GM12878 (cell line): ENCODE measurements around the gene OTUD5. TPM values are rescaled to one million over a fixed set of nuclear protein-coding genes. Genes with fewer than 3 reads are reported as not detected.

ENCODE experiments used
- ATF3 ChIP-seq: IDR thresholded peaks from 2 replicates; pipeline ENCODE4 v1.6.1; 2011; ENCODE audit warnings: low read depth, mild to moderate bottlenecking, low read length, moderate library complexity, borderline replicate concordance; ENCODE audit errors: extremely low read depth
- ATF7 ChIP-seq: fragments of 450-650 bp; IDR thresholded peaks from 2 replicates; pipeline ENCODE4 v1.6.1; 2016; ENCODE audit warnings: low read depth, mild to moderate bottlenecking
- BACH1 ChIP-seq: fragments of 450-650 bp; IDR thresholded peaks from 2 replicates; pipeline ENCODE4 v1.6.1; 2017; ENCODE audit warnings: mild to moderate bottlenecking, borderline replicate concordance
- CBX3 ChIP-seq: fragments of 200-600 bp; sonication (generic); IDR thresholded peaks from 2 replicates; pipeline ENCODE4 v1.6.1; 2016; ENCODE audit warnings: low read depth, borderline replicate concordance
- CREB1 ChIP-seq: IDR thresholded peaks from 2 replicates; pipeline ENCODE4 v1.6.1; 2012; ENCODE audit warnings: low read depth, mild to moderate bottlenecking, inconsistent platforms
- DPF2 ChIP-seq: fragments of 450-650 bp; IDR thresholded peaks from 2 replicates; pipeline ENCODE4 v1.6.1; 2017; ENCODE audit warnings: mild to moderate bottlenecking
- HDAC2 ChIP-seq: fragments of 200-600 bp; sonication (generic); IDR thresholded peaks from 2 replicates; pipeline ENCODE4 v1.6.1; 2017
- NKRF ChIP-seq: fragments of 450-650 bp; conservative IDR thresholded peaks from 2 replicates; pipeline ENCODE4 v1.6.1; 2017; ENCODE audit warnings: mild to moderate bottlenecking, moderate library complexity
- POLR2AphosphoS5 ChIP-seq: IDR thresholded peaks from 2 replicates; pipeline ENCODE4 v1.6.1; 2011; ENCODE audit warnings: mild to moderate bottlenecking, low read length, inconsistent platforms
- RELA ChIP-seq: fragments of 450-650 bp; IDR thresholded peaks from 2 replicates; pipeline ENCODE4 v1.8.0; 2014; ENCODE audit warnings: borderline replicate concordance; ENCODE audit not compliant: partially characterized antibody
- SMC3 ChIP-seq: IDR thresholded peaks from 2 replicates; pipeline ENCODE4 v1.6.1; 2011; ENCODE audit warnings: low read length, improper control_type of control experiment, borderline replicate concordance
- SPI1 ChIP-seq: IDR thresholded peaks from 2 replicates; pipeline ENCODE4 v1.6.1; 2011; ENCODE audit warnings: low read depth, mild to moderate bottlenecking, low read length, moderate library complexity, borderline replicate concordance; ENCODE audit not compliant: insufficient read depth
- SREBF2 ChIP-seq: IDR thresholded peaks from 2 replicates; pipeline ENCODE4 v1.6.1; 2012; ENCODE audit warnings: mild to moderate bottlenecking, low read length
- SUZ12 ChIP-seq: fragments of 200-600 bp; sonication (generic); IDR thresholded peaks from one replicate; pipeline ENCODE4 v1.6.1; 2018; ENCODE audit warnings: antibody characterized with exemption, mild to moderate bottlenecking; ENCODE audit not compliant: unreplicated experiment
- USF2 ChIP-seq: IDR thresholded peaks from 2 replicates; pipeline ENCODE4 v1.6.1; 2011; ENCODE audit warnings: low read depth, low read length, improper control_type of control experiment, borderline replicate concordance
- WRNIP1 ChIP-seq: IDR thresholded peaks from 2 replicates; pipeline ENCODE4 v1.6.1; 2011; ENCODE audit warnings: low read depth, low read length, improper control_type of control experiment, borderline replicate concordance
- YY1 ChIP-seq: IDR thresholded peaks from 2 replicates; pipeline ENCODE4 v1.6.1; 2011; ENCODE audit warnings: low read depth, mild to moderate bottlenecking, low read length
- polyA plus RNA-seq, 11 experiments: library from polyadenylated mRNA; depleted of rRNA in 4 of 11; unstranded in 6 of 11; stranded (reverse) in 5 of 11; fragments of >200 nt; fragmentation: Nextera tagmentation in 4 of 11; fragmentation: Illumina TruSeq in 1 of 11; extraction: Ambion mirVana in 4 of 11; extraction: Trizol in 1 of 11; gene quantifications; 1 replicate in 1 of 11; 2 replicates in 10 of 11; pipeline versions ENCODE4 v1.2.1 to v1.2.3, GENCODE V29; 2011 to 2016; ENCODE audit warnings: inconsistent platforms in 2 of 11, missing spikeins in 2 of 11, low read depth in 1 of 11
- total RNA-seq, 4 experiments: library from RNA; depleted of rRNA in 3 of 4; stranded (reverse); fragments of >200 nt in 3 of 4; fragmentation: Illumina TruSeq in 1 of 4; extraction: Trizol in 1 of 4; gene quantifications; 2 replicates each; pipeline versions ENCODE4 v1.2.1 to v1.2.3, GENCODE V29; 2013 to 2021

Gene OTUD5
- total and polyA plus RNA-seq, 10 of the 15 experiments (the other 5 are each of a cell fraction or from before 2014, with no cell fraction given) = 2.0 to 50.3 (median 22.7) TPM

- TF ChIP-seq SMC3 (no peak), YY1 (peak; percentile 93), DPF2 (no peak), NKRF (peak; percentile 90), CREB1 (peak; percentile 86), USF2 (no peak; the same call in 1 of the 2 replicates), ATF7 (no peak), ATF3 (no peak), CBX3 (no peak), SUZ12 (no peak), BACH1 (peak; percentile 87), WRNIP1 (no peak), RELA (no peak), SPI1 (peak; percentile 49; the same call in 1 of the 2 replicates), SREBF2 (no peak), POLR2AphosphoS5 (peak; percentile 91), HDAC2 (no peak)
Observed at GRCh38 chrX:48911412-48912182, 45.8 kb downstream of the OTUD5 start, which contains the start of gene SLC35A2 (continued).
